Fibroblast of lung (primary cell): ENCODE measurements around the gene TADA2A. TPM values are rescaled to one million over a fixed set of nuclear protein-coding genes. Genes with fewer than 3 reads are reported as not detected.
A peak's percentile ranks its signal among the peaks of the same experiment; 100 is the strongest.
"Not testable (repeated sequence)": the region's sequence is repeated elsewhere in the genome, so short reads cannot be mapped to it uniquely, and the experiment has no call there.

Source experiments
- DNase-seq, 2 donors: peaks; one replicate each; pipeline versions ENCODE4 v3.0.0 to v3.0.0-alpha.2; 2010; ENCODE audit warnings: low read depth in 2 of 2
- H2AFZ ChIP-seq: 2 replicates; pipeline ENCODE4 v1.5.1; 2012; ENCODE audit warnings: low read length, control low read depth, inconsistent platforms
- H3K27ac ChIP-seq: 2 replicates; pipeline ENCODE4 v1.5.1; 2011; ENCODE audit warnings: low read length, control low read depth; ENCODE audit not compliant: insufficient read depth
- H3K27me3 ChIP-seq: 2 replicates; pipeline ENCODE4 v1.5.1; 2011; ENCODE audit warnings: mild to moderate bottlenecking, low read length; ENCODE audit not compliant: control insufficient read depth, insufficient read depth
- H3K36me3 ChIP-seq: 2 replicates; pipeline ENCODE4 v1.5.1; 2011; ENCODE audit warnings: low read length; ENCODE audit not compliant: control insufficient read depth, insufficient read depth
- H3K4me1 ChIP-seq: 2 replicates; pipeline ENCODE4 v1.5.1; 2011; ENCODE audit warnings: low read length; ENCODE audit not compliant: control insufficient read depth, insufficient read depth; ENCODE audit errors: extremely low read depth
- H3K4me2 ChIP-seq: 2 replicates; pipeline ENCODE4 v1.5.1; 2011; ENCODE audit warnings: low read length, control low read depth; ENCODE audit not compliant: insufficient read depth; ENCODE audit errors: extremely low read depth
- H3K4me3 ChIP-seq, 4 experiments: fragments of 200-600 bp in 1 of 4; sonication (generic) in 1 of 4; replicated peaks in 1 of 4; 2 replicates each; pipeline ENCODE4 v1.5.1; 2011 to 2016; ENCODE audit warnings: low read length in 4 of 4, low read depth in 3 of 4, mild to moderate bottlenecking in 3 of 4, control low read depth in 2 of 4, inconsistent platforms in 1 of 4, mixed read lengths in 1 of 4; ENCODE audit not compliant: insufficient read depth in 1 of 4; ENCODE audit errors: control extremely low read depth in 1 of 4
- H3K79me2 ChIP-seq: 2 replicates; pipeline ENCODE4 v1.5.1; 2012; ENCODE audit warnings: mild to moderate bottlenecking, low read length, inconsistent platforms; ENCODE audit not compliant: control insufficient read depth, insufficient read depth
- H3K9ac ChIP-seq: 2 replicates; pipeline ENCODE4 v1.5.1; 2011; ENCODE audit warnings: mild to moderate bottlenecking, low read length, control low read depth; ENCODE audit not compliant: insufficient read depth
- H3K9me3 ChIP-seq: 2 replicates; pipeline ENCODE4 v1.5.1; 2012; ENCODE audit warnings: low read depth, low read length; ENCODE audit not compliant: control insufficient read depth, insufficient read depth
- H4K20me1 ChIP-seq: 2 replicates; pipeline ENCODE4 v1.5.1; 2011; ENCODE audit warnings: low read length; ENCODE audit not compliant: control insufficient read depth, insufficient read depth; ENCODE audit errors: extremely low read depth
- EZH2 ChIP-seq: IDR thresholded peaks from 2 replicates; pipeline ENCODE4 v1.5.1; 2012; ENCODE audit warnings: low read length, control low read depth, mild to moderate bottlenecking; ENCODE audit errors: missing control alignments
- polyA plus RNA-seq, 2 donors: library from polyadenylated mRNA; depleted of rRNA in 1 of 2; stranded (reverse) in 1 of 2; unstranded in 1 of 2; fragments of >200 nt; gene quantifications; 2 replicates each; pipeline ENCODE4 v1.2.1, GENCODE V29; 2011 to 2012; ENCODE audit warnings: missing spikeins in 1 of 2
- total RNA-seq: library from RNA; depleted of rRNA; stranded (reverse); fragments of >200 nt; gene quantifications from 2 replicates; pipeline ENCODE4 v1.2.1, GENCODE V29; 2014
- TF ChIP-seq, protein P1 (sequence below), 2 donors: IDR thresholded peaks in 1 of 2; conservative IDR thresholded peaks in 1 of 2; 1 replicate in 1 of 2; 2 replicates in 1 of 2; pipeline ENCODE4 v1.5.1; 2011 to 2012; ENCODE audit warnings: low read length in 2 of 2, control low read depth in 1 of 2, inconsistent platforms in 1 of 2, low read depth in 1 of 2, mild to moderate bottlenecking in 1 of 2

TADA2A gene
- total and polyA plus RNA-seq, 2 donors (not counting 1 experiment from before 2014, with no cell fraction given) = 18.7 to 23.9 TPM

DNA sequence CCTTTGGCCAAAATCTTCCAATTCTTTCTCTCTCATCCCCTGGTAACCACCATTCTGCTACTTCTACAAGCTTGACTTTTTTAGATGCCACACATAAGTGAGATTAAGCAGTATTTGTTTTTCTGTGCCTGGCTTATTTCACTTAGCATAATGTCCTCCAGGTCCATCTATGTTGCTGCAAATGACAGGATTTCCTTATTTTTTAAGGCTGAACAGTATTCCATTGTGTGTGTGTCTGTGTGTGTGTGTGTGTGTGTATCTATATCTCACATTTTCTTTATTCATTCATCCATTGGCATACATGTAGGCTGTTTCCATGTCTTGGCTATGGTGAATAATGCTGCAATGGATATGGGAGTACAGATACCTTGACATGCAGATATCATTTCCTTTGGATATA is 6.2 kb upstream of the TADA2A start:
- H3K4me2 ChIP-seq = no peak overlapping the region
- H3K9me3 ChIP-seq = no peaks in the 10 kb centered on the region
- no peaks in the 10 kb centered on the region for H3K4me1 ChIP-seq
- no peaks in the 10 kb centered on the region for H3K36me3 ChIP-seq
- no peak overlapping the region for H3K9ac ChIP-seq
- no peak overlapping the region for H2AFZ ChIP-seq
- H3K79me2 ChIP-seq = peaks cover 12% of the 10 kb centered on the region
- H3K4me3 ChIP-seq = no peak overlapping the region
- no peaks in the 10 kb centered on the region for H4K20me1 ChIP-seq
- no peak overlapping the region for H3K27ac ChIP-seq
- TF ChIP-seq EZH2 = no peak
- TF ChIP-seq, protein P1, sequence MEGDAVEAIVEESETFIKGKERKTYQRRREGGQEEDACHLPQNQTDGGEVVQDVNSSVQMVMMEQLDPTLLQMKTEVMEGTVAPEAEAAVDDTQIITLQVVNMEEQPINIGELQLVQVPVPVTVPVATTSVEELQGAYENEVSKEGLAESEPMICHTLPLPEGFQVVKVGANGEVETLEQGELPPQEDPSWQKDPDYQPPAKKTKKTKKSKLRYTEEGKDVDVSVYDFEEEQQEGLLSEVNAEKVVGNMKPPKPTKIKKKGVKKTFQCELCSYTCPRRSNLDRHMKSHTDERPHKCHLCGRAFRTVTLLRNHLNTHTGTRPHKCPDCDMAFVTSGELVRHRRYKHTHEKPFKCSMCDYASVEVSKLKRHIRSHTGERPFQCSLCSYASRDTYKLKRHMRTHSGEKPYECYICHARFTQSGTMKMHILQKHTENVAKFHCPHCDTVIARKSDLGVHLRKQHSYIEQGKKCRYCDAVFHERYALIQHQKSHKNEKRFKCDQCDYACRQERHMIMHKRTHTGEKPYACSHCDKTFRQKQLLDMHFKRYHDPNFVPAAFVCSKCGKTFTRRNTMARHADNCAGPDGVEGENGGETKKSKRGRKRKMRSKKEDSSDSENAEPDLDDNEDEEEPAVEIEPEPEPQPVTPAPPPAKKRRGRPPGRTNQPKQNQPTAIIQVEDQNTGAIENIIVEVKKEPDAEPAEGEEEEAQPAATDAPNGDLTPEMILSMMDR (conservative IDR thresholded peaks at IDR 0.05 in 1 of 2, IDR thresholded peaks at IDR 0.05 in 1 of 2; ENCODE audit: low read depth in 1 of 2, low read length in 2 of 2) = no peak
- no peaks in the 10 kb centered on the region for H3K27me3 ChIP-seq
- no peak for DNase-seq

DNA sequence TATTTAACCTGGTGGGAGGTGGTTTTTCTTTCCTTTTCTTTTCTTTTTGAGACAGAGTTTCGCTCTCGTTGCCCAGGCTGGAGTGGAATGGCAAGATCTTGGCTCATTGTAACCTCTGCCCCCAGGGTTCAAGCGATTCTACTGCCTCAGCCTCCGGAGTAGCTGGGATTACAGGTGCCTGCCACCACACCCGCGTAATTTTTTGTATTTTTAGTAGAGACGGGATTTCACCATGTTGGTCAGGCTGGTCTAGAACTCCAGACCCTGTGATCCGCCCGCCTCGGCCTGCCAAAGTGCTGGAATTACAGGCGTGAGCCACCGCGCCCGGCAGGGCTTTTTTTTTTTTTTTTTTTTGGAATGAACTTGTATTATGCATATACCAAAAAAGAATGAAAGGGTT is 1.2 kb upstream of the TADA2A start:
- H3K4me3 ChIP-seq = peak overlapping the region; percentile 80 to 96 (median 94)
- not testable (repeated sequence) for DNase-seq, H4K20me1 ChIP-seq, H3K4me1 ChIP-seq, H3K9ac ChIP-seq, H3K36me3 ChIP-seq, H3K27ac ChIP-seq, H3K27me3 ChIP-seq, H2AFZ ChIP-seq, H3K9me3 ChIP-seq
- peak overlapping the region; percentile 99 for H3K4me2 ChIP-seq
- H3K79me2 ChIP-seq = peaks cover 45% of the 10 kb centered on the region

DNA sequence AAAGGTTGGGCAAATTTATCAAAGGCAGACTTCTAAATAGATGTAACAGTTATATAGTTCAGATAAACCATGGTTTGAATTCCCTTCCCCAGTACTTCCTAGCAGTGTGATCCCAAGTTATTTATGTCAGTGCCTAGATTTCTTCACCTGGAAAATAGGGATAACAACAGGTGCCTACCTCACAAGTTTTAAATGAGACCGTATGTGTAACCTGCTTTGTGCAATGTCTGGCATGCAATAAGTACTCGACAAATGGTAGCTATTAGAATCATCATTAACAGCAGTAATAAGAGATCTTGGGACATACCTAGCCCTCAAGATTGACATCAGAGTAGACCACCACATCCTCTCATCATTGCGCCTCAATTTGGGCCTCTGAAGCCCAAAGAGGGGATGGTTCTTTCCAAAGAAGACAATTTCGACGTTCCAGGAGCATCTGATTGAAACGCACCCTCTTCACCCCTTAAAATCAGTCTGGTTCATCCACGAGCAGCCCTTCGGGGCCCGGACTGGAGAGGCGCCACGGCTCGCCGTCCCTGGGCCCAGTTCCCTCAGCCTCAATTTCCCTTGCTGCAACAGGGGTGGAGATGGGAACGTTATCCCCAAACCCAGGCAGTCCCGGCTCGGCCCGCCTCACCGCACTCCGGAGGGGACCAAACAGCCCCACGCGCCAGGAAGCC is 591 bp upstream of the TADA2A start:
- Histone ChIP-seq H3K4me1 (no peaks in the 10 kb centered on the region), H2AFZ (peak overlapping the region; percentile 90), H3K79me2 (peaks cover 45% of the 10 kb centered on the region), H3K9ac (peak overlapping the region; percentile 88), H3K27ac (peak overlapping the region; percentile 90), H3K9me3 (no peaks in the 10 kb centered on the region), H3K27me3 (no peaks in the 10 kb centered on the region), H3K4me3 (peak overlapping the region; percentile 80 to 96 (median 94)), H3K4me2 (peak overlapping the region; percentile 99), H3K36me3 (peaks cover 4% of the 10 kb centered on the region), H4K20me1 (no peaks in the 10 kb centered on the region)
- DNase-seq = peak in 1 of 2 donors; percentile 13
- TF ChIP-seq, protein P1 (conservative IDR thresholded peaks at IDR 0.05 in 1 of 2, IDR thresholded peaks at IDR 0.05 in 1 of 2; ENCODE audit: low read depth in 1 of 2, low read length in 2 of 2) = no peak
- no peak for TF ChIP-seq EZH2

DNA sequence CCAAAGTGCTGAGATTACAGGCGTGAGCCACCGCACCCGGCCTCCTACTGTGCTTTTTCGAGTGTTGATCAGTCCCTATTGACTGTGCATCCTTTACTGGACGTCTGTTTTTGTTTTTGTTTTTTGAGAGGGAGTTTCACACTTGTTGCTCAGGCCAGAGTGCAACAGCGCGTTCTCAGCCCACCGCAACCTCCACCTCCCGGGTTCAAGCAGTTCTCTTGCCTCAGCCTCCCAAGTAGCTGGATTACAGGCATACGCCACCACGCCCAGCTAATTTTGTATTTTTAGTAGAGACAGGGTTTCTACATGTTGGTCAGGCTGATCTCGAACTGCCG is 1.4 kb downstream of the TADA2A start:
- peak overlapping the region in 1 of 4 experiments; percentile 81 for H3K4me3 ChIP-seq
- not testable (repeated sequence) for DNase-seq, H4K20me1 ChIP-seq, H3K36me3 ChIP-seq, H3K9me3 ChIP-seq, H2AFZ ChIP-seq, H3K27ac ChIP-seq, H3K4me1 ChIP-seq, H3K9ac ChIP-seq, H3K27me3 ChIP-seq
- peak overlapping the region; percentile 51 for H3K4me2 ChIP-seq
- peaks cover 45% of the 10 kb centered on the region for H3K79me2 ChIP-seq
